ENCODE measurements around the gene BFAR.

GRCh38 chr16:14585287-14585686 lies 47.5 kb upstream of the BFAR start:
- TF ChIP-seq CTCF (optimal IDR thresholded peaks at IDR 0.05 in 1 of 3, IDR thresholded peaks at IDR 0.05 in 1 of 3, conservative IDR thresholded peaks at IDR 0.05 in 1 of 3; ENCODE audit: extremely low read depth in 1 of 3, insufficient read depth in 2 of 3, low read length in 3 of 3) (no peak), EZH2 (IDR thresholded peaks at IDR 0.05; ENCODE audit: low read length) (no peak)
